ENCODE measurements around the gene NENF. TPM values are rescaled to one million over a fixed set of nuclear protein-coding genes. Genes with fewer than 3 reads are reported as not detected.

NENF gene
- total and polyA plus RNA-seq, 4 donors, result 6.6 to 44.3 (median 16.0) TPM

GRCh38 chr1:212451416-212452322, 18.9 kb downstream of the NENF start:
- H3K9me3 ChIP-seq (ENCODE audit: control insufficient read depth in 4 of 4, low read length in 3 of 4), result no peaks in the 10 kb centered on the region
- H3K27me3 ChIP-seq (ENCODE audit: control insufficient read depth in 4 of 4, insufficient read depth in 4 of 4, low read length in 3 of 4), result no peaks in the 10 kb centered on the region
- no peak overlapping the region for H3K4me3 ChIP-seq (ENCODE audit: low read depth in 1 of 3, low read length in 3 of 3)
- no peaks in the 10 kb centered on the region for H3K36me3 ChIP-seq (ENCODE audit: control insufficient read depth in 4 of 4, insufficient read depth in 3 of 4, low read depth in 1 of 4, low read length in 3 of 4)
- DNase-seq (ENCODE audit: low spot score), result no peak
- H3K9ac ChIP-seq (ENCODE audit: low read depth in 1 of 2, low read length in 2 of 2), result no peak overlapping the region
- WGBS, result 91% methylated on average over 6 of the region's 6 CpGs
- no peak overlapping the region for H3K27ac ChIP-seq (ENCODE audit: low read depth in 1 of 2, low read length in 2 of 2)
- H3K4me1 ChIP-seq (ENCODE audit: control insufficient read depth in 4 of 4, insufficient read depth in 4 of 4, low read length in 3 of 4), result peaks cover 0 to 3% (median 0%) of the 10 kb centered on the region in 4 donors
- TF ChIP-seq MAX (IDR thresholded peaks at IDR 0.05), result no peak
- TF ChIP-seq YY1 (IDR thresholded peaks at IDR 0.05), result no peak
- TF ChIP-seq FOXA2 (IDR thresholded peaks at IDR 0.05), result no peak
- TF ChIP-seq, protein P1, sequence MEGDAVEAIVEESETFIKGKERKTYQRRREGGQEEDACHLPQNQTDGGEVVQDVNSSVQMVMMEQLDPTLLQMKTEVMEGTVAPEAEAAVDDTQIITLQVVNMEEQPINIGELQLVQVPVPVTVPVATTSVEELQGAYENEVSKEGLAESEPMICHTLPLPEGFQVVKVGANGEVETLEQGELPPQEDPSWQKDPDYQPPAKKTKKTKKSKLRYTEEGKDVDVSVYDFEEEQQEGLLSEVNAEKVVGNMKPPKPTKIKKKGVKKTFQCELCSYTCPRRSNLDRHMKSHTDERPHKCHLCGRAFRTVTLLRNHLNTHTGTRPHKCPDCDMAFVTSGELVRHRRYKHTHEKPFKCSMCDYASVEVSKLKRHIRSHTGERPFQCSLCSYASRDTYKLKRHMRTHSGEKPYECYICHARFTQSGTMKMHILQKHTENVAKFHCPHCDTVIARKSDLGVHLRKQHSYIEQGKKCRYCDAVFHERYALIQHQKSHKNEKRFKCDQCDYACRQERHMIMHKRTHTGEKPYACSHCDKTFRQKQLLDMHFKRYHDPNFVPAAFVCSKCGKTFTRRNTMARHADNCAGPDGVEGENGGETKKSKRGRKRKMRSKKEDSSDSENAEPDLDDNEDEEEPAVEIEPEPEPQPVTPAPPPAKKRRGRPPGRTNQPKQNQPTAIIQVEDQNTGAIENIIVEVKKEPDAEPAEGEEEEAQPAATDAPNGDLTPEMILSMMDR (IDR thresholded peaks at IDR 0.05; ENCODE audit: low read depth, low read length, missing input control), result no peak
- TF ChIP-seq RAD21 (IDR thresholded peaks at IDR 0.05), result no peak
- TF ChIP-seq FOXA1 (IDR thresholded peaks at IDR 0.05), result no peak
- TF ChIP-seq SP1 (IDR thresholded peaks at IDR 0.05), result no peak
- no peak for TF ChIP-seq EGR1 (IDR thresholded peaks at IDR 0.05; ENCODE audit: low read depth in 2 of 2)
- TF ChIP-seq TAF1 (conservative IDR thresholded peaks at IDR 0.05), result no peak
- no peak for TF ChIP-seq HNF4G (IDR thresholded peaks at IDR 0.05)
- TF ChIP-seq RXRA (IDR thresholded peaks at IDR 0.05), result no peak
- no peak for TF ChIP-seq GABPA (IDR thresholded peaks at IDR 0.05 in 1 of 2, conservative IDR thresholded peaks at IDR 0.05 in 1 of 2)
- TF ChIP-seq REST (IDR thresholded peaks at IDR 0.05), result no peak
- no peak for TF ChIP-seq JUND (IDR thresholded peaks at IDR 0.05)
- TF ChIP-seq HNF4A (conservative IDR thresholded peaks at IDR 0.05), result no peak
- TF ChIP-seq NR2F2 (IDR thresholded peaks at IDR 0.05), result no peak
